GM21360 (cell line): ENCODE data around the gene CATSPERZ.
"Not testable (repeated sequence)": the region's sequence is repeated elsewhere in the genome, so short reads cannot be mapped to it uniquely, and the experiment has no call there.

Experiments
- ATAC-seq: cut with Tn5 transposase; IDR thresholded peaks from one replicate; pipeline ENCODE4 v1.9.1; 2021; ENCODE audit warnings: mild to moderate bottlenecking, moderate library complexity; ENCODE audit not compliant: unreplicated experiment

Gene CATSPERZ

GRCh38 chr11:64297699-64298358 is 2.3 kb upstream of the CATSPERZ start:
- no peak for ATAC-seq

- no peak for ATAC-seq
These were observed 952 bp upstream of the CATSPERZ start for GRCh38 chr11:64298966-64299846.

GRCh38 chr11:64303109-64304031 is 3.2 kb downstream of the CATSPERZ start:
- no peak for ATAC-seq

GRCh38 chr11:64304032-64304315 is 3.8 kb downstream of the CATSPERZ start:
- ATAC-seq = no peak

DNA sequence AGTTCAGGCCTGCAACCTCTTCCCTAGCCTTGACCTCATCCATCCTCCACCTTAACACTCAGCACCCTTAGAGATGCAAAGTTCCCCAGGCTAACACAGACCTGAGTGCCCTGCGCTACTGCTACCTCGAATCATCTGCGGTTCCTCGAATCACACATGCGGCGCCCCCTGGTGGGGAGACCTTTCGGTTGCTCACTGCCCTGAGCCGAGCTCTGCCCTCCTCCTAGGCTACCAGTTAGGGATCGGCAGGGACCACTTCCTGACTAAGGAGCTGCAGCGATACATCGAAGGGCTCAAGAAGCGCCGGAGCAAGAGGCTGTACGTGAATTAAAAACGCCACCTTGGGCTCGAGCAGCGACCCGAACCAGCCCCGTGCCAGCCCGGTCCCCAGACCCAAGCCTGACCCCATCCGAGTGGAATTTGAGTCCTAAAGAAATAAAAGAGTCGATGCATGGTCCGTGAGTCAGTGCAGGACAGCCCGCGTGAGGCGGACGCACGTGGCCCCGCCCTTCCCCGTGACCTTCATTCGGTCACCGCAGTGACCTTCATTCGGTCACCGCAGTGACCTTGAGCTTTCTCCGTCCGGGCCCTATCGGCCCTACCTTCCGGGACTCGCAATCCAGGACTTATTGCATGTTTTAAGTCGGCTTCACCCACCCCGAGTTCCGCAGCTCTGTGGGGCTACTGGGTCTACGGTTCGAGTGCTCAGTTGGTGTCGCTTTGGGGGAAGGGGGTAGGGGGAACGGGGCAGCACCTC is 4.3 kb downstream of the CATSPERZ start:
- peak; percentile 14 for ATAC-seq

DNA sequence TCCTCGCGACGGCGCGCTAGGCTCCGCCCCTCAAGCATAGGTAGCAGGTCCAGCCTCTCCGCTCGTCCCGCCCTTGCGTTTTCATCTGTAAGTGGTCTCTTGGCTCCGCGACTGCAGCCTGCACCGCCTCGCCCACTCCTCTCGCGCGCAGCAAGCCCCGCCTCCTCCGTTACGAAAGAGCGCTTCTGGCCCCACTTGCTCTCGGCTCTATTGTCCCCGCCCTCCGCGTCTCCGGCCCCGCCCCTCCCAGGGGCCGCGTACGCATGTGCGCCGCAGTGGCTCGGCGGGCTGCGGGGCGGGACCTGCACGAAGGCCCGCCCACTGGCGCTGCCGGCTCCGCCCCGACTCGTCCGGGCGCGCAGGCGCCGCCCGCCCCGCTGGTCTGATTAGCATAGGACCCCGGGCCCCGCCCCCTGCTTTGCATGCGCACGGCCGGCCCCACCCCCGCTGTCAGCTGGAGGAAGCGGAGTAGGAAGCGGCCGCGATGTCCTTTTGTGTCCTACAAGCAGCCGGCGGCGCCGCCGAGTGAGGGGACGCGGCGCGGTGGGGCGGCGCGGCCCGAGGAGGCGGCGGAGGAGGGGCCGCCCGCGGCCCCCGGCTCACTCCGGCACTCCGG is 5.0 kb downstream of the CATSPERZ start, which contains the start of gene ESRRA:
ESRRA (plus strand) TSS at position 450 of the 616 bp plus-strand sequence. CDS start 1,656 bp downstream, outside the sequence.
- peak; percentile 61 for ATAC-seq

DNA sequence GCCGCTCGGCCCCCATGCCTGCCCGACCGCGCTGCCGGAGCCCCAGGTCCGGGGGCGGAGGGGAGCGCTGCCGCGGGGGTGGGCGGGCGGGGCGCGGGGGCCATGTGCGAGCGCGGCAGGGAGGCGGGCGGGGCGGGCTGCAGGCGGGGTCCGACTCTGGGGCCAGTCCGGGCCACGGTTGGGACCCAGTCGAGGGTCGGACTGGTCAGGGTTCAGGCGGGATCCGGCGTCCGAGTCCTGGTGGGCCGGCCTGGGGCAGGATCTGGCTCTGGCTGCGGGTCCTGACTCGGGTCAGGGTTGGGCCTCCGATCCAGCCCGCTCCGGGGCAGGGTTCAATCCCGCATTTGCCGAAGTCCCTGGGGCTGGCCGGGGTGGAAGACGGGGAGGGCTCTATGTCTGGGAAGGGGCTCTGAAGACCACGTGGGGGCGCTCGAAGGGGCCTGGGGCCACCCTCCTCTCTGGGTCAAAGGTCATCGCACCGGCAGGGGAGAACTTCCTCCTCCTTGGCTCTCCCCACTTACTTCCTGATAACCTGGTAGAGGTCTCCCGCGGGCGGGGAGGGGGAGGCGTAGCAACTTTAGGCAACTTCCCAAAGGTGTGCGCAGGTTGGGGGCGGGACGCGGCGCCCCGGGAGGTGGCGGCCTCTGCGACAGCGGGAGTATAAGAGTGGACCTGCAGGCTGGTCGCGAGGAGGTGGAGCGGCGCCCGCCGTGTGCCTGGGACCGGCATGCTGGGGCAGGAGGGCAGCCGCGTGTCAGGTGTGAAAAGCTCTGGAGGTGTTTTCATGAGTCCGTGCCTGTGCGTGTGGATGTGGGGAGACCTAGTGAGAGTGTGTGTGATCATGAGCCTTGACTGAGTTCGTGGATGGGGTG is 5.8 kb downstream of the CATSPERZ start:
- ATAC-seq = peak; percentile 19

DNA sequence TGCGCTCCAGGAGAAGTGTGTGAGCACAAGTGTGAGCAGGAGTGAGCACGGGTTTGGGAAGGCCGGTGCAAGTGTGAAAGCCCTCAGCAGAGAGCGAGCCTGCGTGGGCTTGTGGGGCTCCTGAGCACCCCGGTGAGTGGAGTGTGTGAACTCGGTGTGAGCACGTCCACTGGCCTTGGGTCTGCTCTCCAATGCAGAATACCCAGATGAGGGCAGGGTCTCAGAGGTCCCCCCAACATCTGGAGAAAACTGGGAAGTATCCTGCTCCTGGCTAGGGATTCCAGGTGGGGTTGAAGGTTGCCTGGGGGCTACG is 6.4 kb downstream of the CATSPERZ start:
- no peak for ATAC-seq

DNA sequence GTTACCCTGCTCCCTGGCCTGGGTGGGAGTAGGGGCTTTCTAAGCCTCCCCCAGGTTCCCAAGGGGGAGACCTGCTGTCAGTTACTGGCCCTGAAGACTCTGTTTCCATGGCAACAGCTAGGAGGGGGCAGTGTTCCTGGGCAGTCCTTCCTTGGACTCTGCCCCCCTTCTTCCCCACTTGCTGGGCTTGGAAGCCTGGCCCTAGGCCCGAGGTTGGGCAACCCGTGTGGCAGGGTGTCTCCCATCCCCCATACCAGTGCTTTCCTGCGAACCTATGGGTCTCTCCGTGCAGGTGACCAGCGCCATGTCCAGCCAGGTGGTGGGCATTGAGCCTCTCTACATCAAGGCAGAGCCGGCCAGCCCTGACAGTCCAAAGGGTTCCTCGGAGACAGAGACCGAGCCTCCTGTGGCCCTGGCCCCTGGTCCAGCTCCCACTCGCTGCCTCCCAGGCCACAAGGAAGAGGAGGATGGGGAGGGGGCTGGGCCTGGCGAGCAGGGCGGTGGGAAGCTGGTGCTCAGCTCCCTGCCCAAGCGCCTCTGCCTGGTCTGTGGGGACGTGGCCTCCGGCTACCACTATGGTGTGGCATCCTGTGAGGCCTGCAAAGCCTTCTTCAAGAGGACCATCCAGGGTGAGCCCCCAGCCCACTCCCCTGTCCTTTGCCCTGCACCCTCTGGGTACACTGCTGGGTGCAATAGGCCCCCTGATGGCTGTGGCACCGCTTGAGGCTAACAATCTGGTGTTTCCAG is 6.9 kb downstream of the CATSPERZ start:
- ATAC-seq = no peak

DNA sequence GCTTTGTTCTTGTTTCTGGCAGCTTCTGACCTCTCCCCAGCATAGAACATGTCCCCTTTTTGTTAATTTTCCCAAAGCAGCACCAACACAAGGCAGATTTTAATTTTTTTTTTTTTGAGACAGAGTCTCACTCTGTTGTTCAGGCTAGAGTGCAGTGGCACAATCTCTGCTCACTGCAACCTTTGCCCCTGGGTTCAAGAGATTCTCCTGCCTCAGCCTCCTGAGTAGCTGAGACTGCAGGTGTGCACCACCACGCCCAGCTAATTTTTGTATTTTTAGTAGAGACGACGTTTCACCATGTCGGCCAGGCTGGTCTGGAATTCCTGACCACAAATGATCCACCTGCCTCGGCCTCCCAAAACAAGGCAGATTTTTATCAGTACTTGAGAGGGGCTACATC is 7.6 kb downstream of the CATSPERZ start:
- not testable (repeated sequence) for ATAC-seq

- no peak for ATAC-seq
These were observed 12.8 kb downstream of the CATSPERZ start for GRCh38 chr11:64312947-64313346.

- no peak for ATAC-seq
These were observed 13.5 kb downstream of the CATSPERZ start for GRCh38 chr11:64313491-64314145.

DNA sequence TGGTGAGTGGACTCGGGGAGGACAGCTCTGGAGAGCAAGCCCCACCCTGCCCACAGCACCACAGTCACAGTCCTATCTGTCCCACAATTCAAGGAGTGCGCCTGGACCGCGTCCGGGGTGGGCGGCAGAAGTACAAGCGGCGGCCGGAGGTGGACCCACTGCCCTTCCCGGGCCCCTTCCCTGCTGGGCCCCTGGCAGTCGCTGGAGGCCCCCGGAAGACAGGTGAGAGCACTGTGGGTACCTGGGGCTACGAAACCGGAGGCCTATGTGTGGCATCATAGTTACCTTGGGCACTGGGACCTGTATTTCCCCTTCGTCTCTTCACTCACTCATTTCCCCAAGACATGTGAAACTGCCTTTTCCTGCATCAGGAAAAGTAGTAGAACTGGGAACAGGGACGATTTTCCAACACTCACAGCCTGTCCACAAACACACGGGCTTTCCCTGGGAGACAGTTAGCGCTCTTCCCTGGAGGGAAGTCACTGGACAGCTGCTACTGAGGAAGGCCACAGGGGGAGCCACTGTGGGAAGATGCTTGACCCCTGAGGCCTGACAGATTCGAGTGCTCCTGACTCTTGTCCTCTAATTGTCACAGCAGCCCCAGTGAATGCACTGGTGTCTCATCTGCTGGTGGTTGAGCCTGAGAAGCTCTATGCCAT is 14.1 kb downstream of the CATSPERZ start:
- ATAC-seq = no peak

DNA sequence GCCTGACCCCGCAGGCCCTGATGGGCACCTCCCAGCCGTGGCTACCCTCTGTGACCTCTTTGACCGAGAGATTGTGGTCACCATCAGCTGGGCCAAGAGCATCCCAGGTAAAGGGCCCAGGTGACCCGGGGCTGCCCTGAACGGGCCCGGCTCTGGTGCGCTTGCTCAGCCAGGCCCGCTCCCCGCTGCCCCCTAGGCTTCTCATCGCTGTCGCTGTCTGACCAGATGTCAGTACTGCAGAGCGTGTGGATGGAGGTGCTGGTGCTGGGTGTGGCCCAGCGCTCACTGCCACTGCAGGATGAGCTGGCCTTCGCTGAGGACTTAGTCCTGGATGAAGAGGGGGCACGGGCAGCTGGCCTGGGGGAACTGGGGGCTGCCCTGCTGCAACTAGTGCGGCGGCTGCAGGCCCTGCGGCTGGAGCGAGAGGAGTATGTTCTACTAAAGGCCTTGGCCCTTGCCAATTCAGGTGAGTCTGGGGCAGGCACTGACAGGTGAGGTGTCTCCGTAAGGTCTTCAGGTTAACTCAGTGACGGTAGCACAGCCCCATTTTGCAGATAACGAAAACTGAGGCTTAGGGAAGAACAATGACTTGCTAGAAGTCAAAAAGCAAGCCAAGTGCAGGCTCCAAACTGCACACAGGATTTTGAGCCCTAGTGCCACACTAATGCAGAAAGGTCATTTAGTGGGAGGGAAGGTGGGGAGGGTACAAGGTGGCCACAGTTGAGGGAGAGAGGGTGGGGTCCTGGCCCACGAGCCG is 14.8 kb downstream of the CATSPERZ start:
- no peak for ATAC-seq

DNA sequence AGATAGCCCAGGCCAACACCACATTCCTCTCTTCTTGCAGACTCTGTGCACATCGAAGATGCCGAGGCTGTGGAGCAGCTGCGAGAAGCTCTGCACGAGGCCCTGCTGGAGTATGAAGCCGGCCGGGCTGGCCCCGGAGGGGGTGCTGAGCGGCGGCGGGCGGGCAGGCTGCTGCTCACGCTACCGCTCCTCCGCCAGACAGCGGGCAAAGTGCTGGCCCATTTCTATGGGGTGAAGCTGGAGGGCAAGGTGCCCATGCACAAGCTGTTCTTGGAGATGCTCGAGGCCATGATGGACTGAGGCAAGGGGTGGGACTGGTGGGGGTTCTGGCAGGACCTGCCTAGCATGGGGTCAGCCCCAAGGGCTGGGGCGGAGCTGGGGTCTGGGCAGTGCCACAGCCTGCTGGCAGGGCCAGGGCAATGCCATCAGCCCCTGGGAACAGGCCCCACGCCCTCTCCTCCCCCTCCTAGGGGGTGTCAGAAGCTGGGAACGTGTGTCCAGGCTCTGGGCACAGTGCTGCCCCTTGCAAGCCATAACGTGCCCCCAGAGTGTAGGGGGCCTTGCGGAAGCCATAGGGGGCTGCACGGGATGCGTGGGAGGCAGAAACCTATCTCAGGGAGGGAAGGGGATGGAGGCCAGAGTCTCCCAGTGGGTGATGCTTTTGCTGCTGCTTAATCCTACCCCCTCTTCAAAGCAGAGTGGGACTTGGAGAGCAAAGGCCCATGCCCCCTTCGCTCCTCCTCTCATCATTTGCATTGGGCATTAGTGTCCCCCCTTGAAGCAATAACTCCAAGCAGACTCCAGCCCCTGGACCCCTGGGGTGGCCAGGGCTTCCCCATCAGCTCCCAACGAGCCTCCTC is 15.7 kb downstream of the CATSPERZ start:
- ATAC-seq = not testable (repeated sequence)
